GM23338 (cell line): ENCODE results near the gene SLC9C1. TPM values are rescaled to one million over a fixed set of nuclear protein-coding genes. Genes with fewer than 3 reads are reported as not detected.
A peak's percentile ranks its signal among the peaks of the same experiment; 100 is the strongest.

Experiments used
- ATAC-seq: fragments of 200-7000 bp; cut with Tn5 transposase; 3 replicates; pipeline ENCODE4 v1.9.1; 2020
- DNase-seq: peaks from one replicate; pipeline ENCODE4 v3.0.0-alpha.2; 2015; ENCODE audit warnings: low spot score
- H2AFZ ChIP-seq: fragments of 200-600 bp; sonication (generic); 2 replicates; pipeline ENCODE4 v1.8.0; 2016; ENCODE audit warnings: antibody characterized with exemption, mild to moderate bottlenecking, moderate library complexity
- H3F3A ChIP-seq: fragments of 200-600 bp; sonication (generic); replicated peaks from 2 replicates; pipeline ENCODE4 v1.8.0; 2017; ENCODE audit warnings: antibody characterized with exemption, mixed run types, low read depth
- H3K27ac ChIP-seq: fragments of 200-600 bp; sonication (generic); 2 replicates; pipeline ENCODE4 v1.6.1; 2016; ENCODE audit warnings: low read depth
- H3K27me3 ChIP-seq: fragments of 200-600 bp; sonication (generic); 2 replicates; pipeline ENCODE4 v1.8.0; 2016; ENCODE audit warnings: mild to moderate bottlenecking, mixed run types, moderate library complexity; ENCODE audit not compliant: insufficient read depth
- H3K36me3 ChIP-seq: fragments of 200-600 bp; sonication (generic); 2 replicates; pipeline ENCODE4 v1.8.0; 2016; ENCODE audit warnings: mild to moderate bottlenecking; ENCODE audit not compliant: insufficient read depth
- H3K4me1 ChIP-seq: fragments of 200-600 bp; sonication (generic); 2 replicates; pipeline ENCODE4 v1.8.0; 2016; ENCODE audit warnings: mild to moderate bottlenecking, moderate library complexity; ENCODE audit not compliant: insufficient read depth
- H3K4me2 ChIP-seq: fragments of 200-600 bp; sonication (generic); 2 replicates; pipeline ENCODE4 v1.7.1; 2017; ENCODE audit warnings: mixed run types
- H3K4me3 ChIP-seq: fragments of 200-600 bp; sonication (generic); 2 replicates; pipeline ENCODE4 v1.6.1; 2016; ENCODE audit warnings: mixed run types
- H3K79me2 ChIP-seq: fragments of 200-600 bp; sonication (generic); replicated peaks from 2 replicates; pipeline ENCODE4 v1.8.0; 2017; ENCODE audit warnings: mild to moderate bottlenecking; ENCODE audit not compliant: insufficient read depth
- H3K9me2 ChIP-seq: fragments of 200-600 bp; sonication (generic); 2 replicates; pipeline ENCODE4 v1.8.0; 2017; ENCODE audit not compliant: insufficient read depth
- H4K20me1 ChIP-seq: fragments of 200-600 bp; sonication (generic); replicated peaks from 2 replicates; pipeline ENCODE4 v1.8.0; 2017; ENCODE audit warnings: mild to moderate bottlenecking; ENCODE audit not compliant: insufficient read depth
- H3K27ac Mint-ChIP-seq: 2 replicates; pipeline ENCODE4 v1.8.0; 2020; ENCODE audit warnings: inconsistent platforms, mild to moderate bottlenecking, moderate library complexity, mixed read lengths
- H3K27me3 Mint-ChIP-seq: 3 replicates; pipeline ENCODE4 v1.8.0; 2022; ENCODE audit warnings: low read depth, mild to moderate bottlenecking, moderate library complexity, mixed read lengths, inconsistent platforms; ENCODE audit not compliant: insufficient read depth, poor library complexity
- H3K36me3 Mint-ChIP-seq: 3 replicates; pipeline ENCODE4 v1.8.0; 2021; ENCODE audit warnings: low read depth, mild to moderate bottlenecking, inconsistent platforms, moderate library complexity, mixed read lengths
- H3K4me1 Mint-ChIP-seq: 3 replicates; pipeline ENCODE4 v1.8.0; 2020; ENCODE audit warnings: mild to moderate bottlenecking, inconsistent platforms, mixed read lengths
- H3K4me3 Mint-ChIP-seq: 3 replicates; pipeline ENCODE4 v1.8.0; 2021; ENCODE audit warnings: moderate library complexity, mild to moderate bottlenecking, inconsistent platforms, mixed read lengths
- H3K9me3 Mint-ChIP-seq: 3 replicates; pipeline ENCODE4 v1.8.0; 2020; ENCODE audit warnings: moderate library complexity, mild to moderate bottlenecking, inconsistent platforms, mixed read lengths
- EZH2phosphoT487 ChIP-seq: fragments of 200-600 bp; sonication (generic); IDR thresholded peaks from one replicate; pipeline ENCODE4 v1.8.1; 2018; ENCODE audit warnings: antibody characterized with exemption; ENCODE audit not compliant: unreplicated experiment
- JUNB ChIP-seq: IDR thresholded peaks from one replicate; pipeline ENCODE4 v1.6.1; 2016; ENCODE audit warnings: antibody characterized with exemption; ENCODE audit not compliant: unreplicated experiment
- STAT1 ChIP-seq: IDR thresholded peaks from one replicate; pipeline ENCODE4 v1.6.1; 2016; ENCODE audit warnings: antibody characterized with exemption; ENCODE audit not compliant: unreplicated experiment
- ZNF331 ChIP-seq: fragments of 250-450 bp; sonication (Bioruptor Pico); IDR thresholded peaks from 2 replicates; pipeline ENCODE4 v1.5.0; 2020; ENCODE audit warnings: low read depth, mild to moderate bottlenecking, moderate library complexity
- ZNF462 ChIP-seq: fragments of 250-450 bp; sonication (Bioruptor Pico); IDR thresholded peaks from 2 replicates; pipeline ENCODE4 v1.5.0; 2020; ENCODE audit warnings: mild to moderate bottlenecking, moderate library complexity
- polyA plus RNA-seq: library from polyadenylated mRNA; unstranded; fragments of >200 nt; fragmentation: Nextera tagmentation; extraction: Ambion mirVana; gene quantifications from 2 replicates; pipeline ENCODE4 v1.2.1, GENCODE V29; 2016
- total RNA-seq: library from RNA; depleted of rRNA; stranded (reverse); fragments of >200 nt; shearing (Covaris generic); gene quantifications from 2 replicates; pipeline ENCODE4 v1.2.3, GENCODE V29; 2014

The SLC9C1 gene
- total and polyA plus RNA-seq, 2 experiments from 2014 or later, result 0.97 to 1.8 TPM

- TF ChIP-seq ZNF462 (CRISPR knock-in tag) (no peak), JUNB (no peak), STAT1 (no peak), EZH2phosphoT487 (no peak), ZNF331 (CRISPR knock-in tag) (no peak)
Measured at GRCh38 chr3:112127522-112128494, 166.2 kb downstream of the SLC9C1 start (continued).

GRCh38 chr3:112126511-112126911, 167.5 kb downstream of the SLC9C1 start:
- Histone ChIP-seq H3K4me1 (peaks cover 37% of the 10 kb centered on the region), H3K36me3 (no peaks in the 10 kb centered on the region; the same call in 1 of the 2 replicates), H3K9me2 (no peaks in the 10 kb centered on the region), H3F3A (no peaks in the 10 kb centered on the region), H3K4me2 (peak overlapping the region; percentile 47), H3K27ac (peak overlapping the region; percentile 83), H3K4me3 (no peak overlapping the region), H4K20me1 (no peaks in the 10 kb centered on the region), H3K27me3 (no peaks in the 10 kb centered on the region), H3K79me2 (no peaks in the 10 kb centered on the region), H2AFZ (no peak overlapping the region)
- peaks cover 1% of the 10 kb centered on the region for H3K27me3 Mint-ChIP-seq
- H3K9me3 Mint-ChIP-seq, result no peaks in the 10 kb centered on the region
- peak overlapping the region; percentile 87 for H3K27ac Mint-ChIP-seq
- H3K36me3 Mint-ChIP-seq, result peaks cover 4% of the 10 kb centered on the region; the same call in 1 of the 3 replicates
- H3K4me1 Mint-ChIP-seq, result peaks cover 48% of the 10 kb centered on the region
- H3K4me3 Mint-ChIP-seq, result no peak overlapping the region
- ATAC-seq (peak; percentile 94), DNase-seq (peak; percentile 80)
- peak; percentile 71; the same call in 1 of the 2 replicates for TF ChIP-seq ZNF462 (CRISPR knock-in tag)
